HepG2 (cell line): Measurements from ENCODE around the gene CD24. TPM values are rescaled to one million over a fixed set of nuclear protein-coding genes. Genes with fewer than 3 reads are reported as not detected.
A peak's percentile ranks its signal among the peaks of the same experiment; 100 is the strongest.

Source experiments
- BORCS8-MEF2B ChIP-seq: sonication (generic); formaldehyde crosslinking; IDR thresholded peaks from 2 replicates; pipeline ENCODE4 v1.8.0; 2022; ENCODE audit warnings: mild to moderate bottlenecking, missing genetic modification reagents
- BRD4 ChIP-seq: sonication (generic); formaldehyde crosslinking; IDR thresholded peaks from 2 replicates; pipeline ENCODE4 v1.4.0; 2020; ENCODE audit warnings: missing genetic modification reagents
- CEBPG ChIP-seq: IDR thresholded peaks from 2 replicates; pipeline ENCODE4 v1.6.1; 2016
- CHCHD3 ChIP-seq: sonication (generic); formaldehyde crosslinking; IDR thresholded peaks from 2 replicates; pipeline ENCODE4 v1.8.0; 2022; ENCODE audit warnings: mild to moderate bottlenecking, missing genetic modification reagents, moderate library complexity
- FOXO1 ChIP-seq: sonication (generic); formaldehyde crosslinking; IDR thresholded peaks from 2 replicates; pipeline ENCODE4 v1.4.0; 2020; ENCODE audit warnings: missing genetic modification reagents
- GABPB1 ChIP-seq: IDR thresholded peaks from 2 replicates; pipeline ENCODE4 v1.6.1; 2016; ENCODE audit warnings: mild to moderate bottlenecking, missing genetic modification reagents, moderate library complexity, missing compliant biosample characterization
- HMG20B ChIP-seq: conservative IDR thresholded peaks from 2 replicates; pipeline ENCODE4 v1.6.1; 2016; ENCODE audit warnings: missing genetic modification reagents, missing compliant biosample characterization
- KDM2A ChIP-seq: sonication (generic); formaldehyde crosslinking; IDR thresholded peaks from 2 replicates; pipeline ENCODE4 v1.4.0; 2020; ENCODE audit warnings: low read depth, missing genetic modification reagents, borderline replicate concordance
- RNF2 ChIP-seq: fragments of 450-650 bp; conservative IDR thresholded peaks from 2 replicates; pipeline ENCODE4 v1.6.1; 2016; ENCODE audit warnings: low read depth
- SALL1 ChIP-seq: sonication (generic); formaldehyde crosslinking; IDR thresholded peaks from 2 replicates; pipeline ENCODE4 v1.8.0; 2022; ENCODE audit warnings: mild to moderate bottlenecking, missing genetic modification reagents
- SP5 ChIP-seq: IDR thresholded peaks from 2 replicates; pipeline ENCODE4 v1.6.1; 2016; ENCODE audit warnings: low read depth, borderline replicate concordance
- STAG1 ChIP-seq: sonication (generic); formaldehyde crosslinking; IDR thresholded peaks from 2 replicates; pipeline ENCODE4 v1.4.0; 2020; ENCODE audit warnings: missing genetic modification reagents
- ZMAT3 ChIP-seq: sonication (generic); formaldehyde crosslinking; conservative IDR thresholded peaks from 2 replicates; pipeline ENCODE4 v1.7.0; 2021; ENCODE audit warnings: missing genetic modification reagents
- ZNF34 ChIP-seq: sonication (generic); formaldehyde crosslinking; IDR thresholded peaks from 2 replicates; pipeline ENCODE4 v1.4.0; 2020; ENCODE audit warnings: mild to moderate bottlenecking, missing genetic modification reagents, borderline replicate concordance
- ZNF430 ChIP-seq: sonication (generic); formaldehyde crosslinking; IDR thresholded peaks from 2 replicates; pipeline ENCODE4 v1.9.0; 2021; ENCODE audit warnings: mild to moderate bottlenecking, missing genetic modification reagents
- ZNF484 ChIP-seq: sonication (generic); formaldehyde crosslinking; IDR thresholded peaks from 2 replicates; pipeline ENCODE4 v1.5.1; 2020; ENCODE audit warnings: mild to moderate bottlenecking, low read depth, missing genetic modification reagents, borderline replicate concordance
- ZNF556 ChIP-seq: sonication (generic); formaldehyde crosslinking; IDR thresholded peaks from 2 replicates; pipeline ENCODE4 v1.4.0; 2020; ENCODE audit warnings: mild to moderate bottlenecking, missing genetic modification reagents, borderline replicate concordance
- ZNF83 ChIP-seq: sonication (generic); formaldehyde crosslinking; IDR thresholded peaks from 2 replicates; pipeline ENCODE4 v1.4.0; 2020; ENCODE audit warnings: missing genetic modification reagents, mild to moderate bottlenecking, borderline replicate concordance
- polyA plus RNA-seq, 8 experiments: library from polyadenylated mRNA; depleted of rRNA in 3 of 8; stranded (reverse) in 7 of 8; unstranded in 1 of 8; fragments of >200 nt; fragmentation: Illumina TruSeq in 4 of 8; extraction: Trizol in 4 of 8; gene quantifications; 2 replicates each; pipeline versions ENCODE4 v1.2.1 to v1.2.3, GENCODE V29; 2011 to 2016; ENCODE audit warnings: low read depth in 4 of 8, missing spikeins in 1 of 8, mixed read lengths in 1 of 8; ENCODE audit not compliant: insufficient read depth in 1 of 8
- total RNA-seq, 5 experiments: library from RNA; depleted of rRNA; stranded (reverse); fragments of >200 nt; fragmentation: Illumina TruSeq; extraction: Trizol; gene quantifications; 2 replicates each; pipeline ENCODE4 v1.2.3, GENCODE V29; 2016; ENCODE audit warnings: low read depth in 1 of 5
- TF ChIP-seq, protein P1 (sequence below): sonication (generic); formaldehyde crosslinking; IDR thresholded peaks from 2 replicates; pipeline ENCODE4 v1.4.0; 2020; ENCODE audit warnings: missing genetic modification reagents
- TF ChIP-seq, protein P2 (sequence below): sonication (generic); formaldehyde crosslinking; IDR thresholded peaks from 2 replicates; pipeline ENCODE4 v1.9.0; 2021; ENCODE audit warnings: missing genetic modification reagents, borderline replicate concordance
- TF ChIP-seq, protein P3 (sequence below): sonication (generic); formaldehyde crosslinking; IDR thresholded peaks from 2 replicates; pipeline ENCODE4 v1.4.0; 2020; ENCODE audit warnings: missing genetic modification reagents, low read depth, mild to moderate bottlenecking, borderline replicate concordance
- TF ChIP-seq, protein P4 (sequence below): sonication (generic); formaldehyde crosslinking; IDR thresholded peaks from 2 replicates; pipeline ENCODE4 v1.4.0; 2020; ENCODE audit warnings: mild to moderate bottlenecking, missing genetic modification reagents
- TF ChIP-seq, protein P5 (sequence below): sonication (generic); formaldehyde crosslinking; conservative IDR thresholded peaks from 2 replicates; pipeline ENCODE4 v1.8.0; 2022; ENCODE audit warnings: mild to moderate bottlenecking, moderate library complexity, missing genetic modification reagents

CD24 gene
- total and polyA plus RNA-seq, 2 of the 13 experiments (the other 11 are each of a cell fraction or from before 2014, with no cell fraction given) = 11.3 to 30.5 TPM

DNA sequence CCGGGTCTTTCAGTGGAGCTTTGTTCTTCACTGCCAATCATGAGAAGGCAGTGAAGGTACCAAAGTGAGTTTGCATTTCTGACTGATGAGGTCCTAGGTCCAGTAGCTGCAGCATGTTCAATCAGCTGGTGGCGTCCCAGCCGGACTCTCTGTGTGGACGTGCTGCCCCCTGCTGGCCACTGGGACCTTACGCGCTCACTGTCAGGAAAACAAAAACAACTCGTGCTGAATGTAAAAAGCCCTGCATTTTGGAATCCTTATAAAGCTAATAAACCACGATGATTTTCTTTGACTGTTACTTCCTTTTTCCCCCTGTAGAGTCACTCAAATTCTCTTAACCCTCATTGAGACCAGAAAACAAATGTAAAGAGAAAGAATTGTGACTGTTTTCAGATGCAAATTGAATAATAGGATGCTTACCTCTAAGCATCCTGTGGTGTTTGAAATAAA is 4.9 kb upstream of the CD24 start (continued):
- TF ChIP-seq, protein P1, sequence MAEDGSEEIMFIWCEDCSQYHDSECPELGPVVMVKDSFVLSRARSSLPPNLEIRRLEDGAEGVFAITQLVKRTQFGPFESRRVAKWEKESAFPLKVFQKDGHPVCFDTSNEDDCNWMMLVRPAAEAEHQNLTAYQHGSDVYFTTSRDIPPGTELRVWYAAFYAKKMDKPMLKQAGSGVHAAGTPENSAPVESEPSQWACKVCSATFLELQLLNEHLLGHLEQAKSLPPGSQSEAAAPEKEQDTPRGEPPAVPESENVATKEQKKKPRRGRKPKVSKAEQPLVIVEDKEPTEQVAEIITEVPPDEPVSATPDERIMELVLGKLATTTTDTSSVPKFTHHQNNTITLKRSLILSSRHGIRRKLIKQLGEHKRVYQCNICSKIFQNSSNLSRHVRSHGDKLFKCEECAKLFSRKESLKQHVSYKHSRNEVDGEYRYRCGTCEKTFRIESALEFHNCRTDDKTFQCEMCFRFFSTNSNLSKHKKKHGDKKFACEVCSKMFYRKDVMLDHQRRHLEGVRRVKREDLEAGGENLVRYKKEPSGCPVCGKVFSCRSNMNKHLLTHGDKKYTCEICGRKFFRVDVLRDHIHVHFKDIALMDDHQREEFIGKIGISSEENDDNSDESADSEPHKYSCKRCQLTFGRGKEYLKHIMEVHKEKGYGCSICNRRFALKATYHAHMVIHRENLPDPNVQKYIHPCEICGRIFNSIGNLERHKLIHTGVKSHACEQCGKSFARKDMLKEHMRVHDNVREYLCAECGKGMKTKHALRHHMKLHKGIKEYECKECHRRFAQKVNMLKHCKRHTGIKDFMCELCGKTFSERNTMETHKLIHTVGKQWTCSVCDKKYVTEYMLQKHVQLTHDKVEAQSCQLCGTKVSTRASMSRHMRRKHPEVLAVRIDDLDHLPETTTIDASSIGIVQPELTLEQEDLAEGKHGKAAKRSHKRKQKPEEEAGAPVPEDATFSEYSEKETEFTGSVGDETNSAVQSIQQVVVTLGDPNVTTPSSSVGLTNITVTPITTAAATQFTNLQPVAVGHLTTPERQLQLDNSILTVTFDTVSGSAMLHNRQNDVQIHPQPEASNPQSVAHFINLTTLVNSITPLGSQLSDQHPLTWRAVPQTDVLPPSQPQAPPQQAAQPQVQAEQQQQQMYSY (CRISPR knock-in tag) = no peak
- TF ChIP-seq CEBPG (no peak), FOXO1 (CRISPR knock-in tag) (peak; percentile 60; the same call in 1 of the 2 replicates), GABPB1 (CRISPR knock-in tag) (no peak), ZNF430 (CRISPR knock-in tag) (no peak), SALL1 (CRISPR knock-in tag) (peak; percentile 60), CHCHD3 (CRISPR knock-in tag) (no peak), BORCS8-MEF2B (CRISPR knock-in tag) (0 out of 2 replicates have a peak, but pooled peaks have one; percentile 30), KDM2A (CRISPR knock-in tag) (peak; percentile 80; the same call in 1 of the 2 replicates), ZNF556 (CRISPR knock-in tag) (no peak), ZNF34 (CRISPR knock-in tag) (no peak), BRD4 (CRISPR knock-in tag) (no peak), ZNF83 (CRISPR knock-in tag) (no peak), SP5 (CRISPR knock-in tag) (no peak), ZMAT3 (CRISPR knock-in tag) (no peak), RNF2 (no peak), ZNF484 (CRISPR knock-in tag) (no peak), HMG20B (no peak), STAG1 (CRISPR knock-in tag) (peak; percentile 99)
- TF ChIP-seq, protein P2, sequence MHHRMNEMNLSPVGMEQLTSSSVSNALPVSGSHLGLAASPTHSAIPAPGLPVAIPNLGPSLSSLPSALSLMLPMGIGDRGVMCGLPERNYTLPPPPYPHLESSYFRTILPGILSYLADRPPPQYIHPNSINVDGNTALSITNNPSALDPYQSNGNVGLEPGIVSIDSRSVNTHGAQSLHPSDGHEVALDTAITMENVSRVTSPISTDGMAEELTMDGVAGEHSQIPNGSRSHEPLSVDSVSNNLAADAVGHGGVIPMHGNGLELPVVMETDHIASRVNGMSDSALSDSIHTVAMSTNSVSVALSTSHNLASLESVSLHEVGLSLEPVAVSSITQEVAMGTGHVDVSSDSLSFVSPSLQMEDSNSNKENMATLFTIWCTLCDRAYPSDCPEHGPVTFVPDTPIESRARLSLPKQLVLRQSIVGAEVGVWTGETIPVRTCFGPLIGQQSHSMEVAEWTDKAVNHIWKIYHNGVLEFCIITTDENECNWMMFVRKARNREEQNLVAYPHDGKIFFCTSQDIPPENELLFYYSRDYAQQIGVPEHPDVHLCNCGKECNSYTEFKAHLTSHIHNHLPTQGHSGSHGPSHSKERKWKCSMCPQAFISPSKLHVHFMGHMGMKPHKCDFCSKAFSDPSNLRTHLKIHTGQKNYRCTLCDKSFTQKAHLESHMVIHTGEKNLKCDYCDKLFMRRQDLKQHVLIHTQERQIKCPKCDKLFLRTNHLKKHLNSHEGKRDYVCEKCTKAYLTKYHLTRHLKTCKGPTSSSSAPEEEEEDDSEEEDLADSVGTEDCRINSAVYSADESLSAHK = no peak
- TF ChIP-seq, protein P3, sequence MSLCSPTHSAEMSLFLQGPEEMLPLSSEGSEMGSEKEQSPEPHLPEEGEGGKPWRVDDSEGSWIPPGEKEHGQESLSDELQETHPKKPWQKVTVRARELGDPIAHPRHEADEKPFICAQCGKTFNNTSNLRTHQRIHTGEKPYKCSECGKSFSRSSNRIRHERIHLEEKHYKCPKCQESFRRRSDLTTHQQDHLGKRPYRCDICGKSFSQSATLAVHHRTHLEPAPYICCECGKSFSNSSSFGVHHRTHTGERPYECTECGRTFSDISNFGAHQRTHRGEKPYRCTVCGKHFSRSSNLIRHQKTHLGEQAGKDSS (CRISPR knock-in tag) = no peak
- TF ChIP-seq, protein P4, sequence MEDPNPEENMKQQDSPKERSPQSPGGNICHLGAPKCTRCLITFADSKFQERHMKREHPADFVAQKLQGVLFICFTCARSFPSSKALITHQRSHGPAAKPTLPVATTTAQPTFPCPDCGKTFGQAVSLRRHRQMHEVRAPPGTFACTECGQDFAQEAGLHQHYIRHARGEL = no peak
- TF ChIP-seq, protein P5, sequence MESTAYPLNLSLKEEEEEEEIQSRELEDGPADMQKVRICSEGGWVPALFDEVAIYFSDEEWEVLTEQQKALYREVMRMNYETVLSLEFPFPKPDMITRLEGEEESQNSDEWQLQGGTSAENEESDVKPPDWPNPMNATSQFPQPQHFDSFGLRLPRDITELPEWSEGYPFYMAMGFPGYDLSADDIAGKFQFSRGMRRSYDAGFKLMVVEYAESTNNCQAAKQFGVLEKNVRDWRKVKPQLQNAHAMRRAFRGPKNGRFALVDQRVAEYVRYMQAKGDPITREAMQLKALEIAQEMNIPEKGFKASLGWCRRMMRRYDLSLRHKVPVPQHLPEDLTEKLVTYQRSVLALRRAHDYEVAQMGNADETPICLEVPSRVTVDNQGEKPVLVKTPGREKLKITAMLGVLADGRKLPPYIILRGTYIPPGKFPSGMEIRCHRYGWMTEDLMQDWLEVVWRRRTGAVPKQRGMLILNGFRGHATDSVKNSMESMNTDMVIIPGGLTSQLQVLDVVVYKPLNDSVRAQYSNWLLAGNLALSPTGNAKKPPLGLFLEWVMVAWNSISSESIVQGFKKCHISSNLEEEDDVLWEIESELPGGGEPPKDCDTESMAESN (CRISPR knock-in tag) = no peak
